K562 (cell line): ENCODE measurements around the gene CPSF4. TPM values are rescaled to one million over a fixed set of nuclear protein-coding genes. Genes with fewer than 3 reads are reported as not detected.

Source experiments
- BACH1 ChIP-seq: fragments of 200-800 bp; sonication (Bioruptor generic); IDR thresholded peaks from 2 replicates; pipeline ENCODE4 v1.6.1; 2016; ENCODE audit warnings: missing genetic modification characterization, missing compliant biosample characterization
- COPS2 ChIP-seq: fragments of 450-650 bp; conservative IDR thresholded peaks from 2 replicates; pipeline ENCODE4 v1.6.1; 2016; ENCODE audit warnings: mild to moderate bottlenecking, moderate library complexity
- CSDE1 ChIP-seq, 2 experiments: fragments of 450-650 bp; IDR thresholded peaks; 2 replicates each; pipeline ENCODE4 v1.6.1; 2016; ENCODE audit warnings: mild to moderate bottlenecking in 1 of 2
- KLF1 ChIP-seq: fragments of 450-650 bp; IDR thresholded peaks from 2 replicates; pipeline ENCODE4 v1.6.1; 2016; ENCODE audit warnings: missing genetic modification characterization, missing compliant biosample characterization
- KLF6 ChIP-seq: fragments of 250-450 bp; sonication (Bioruptor Pico); IDR thresholded peaks from 2 replicates; pipeline ENCODE4 v1.4.0; 2020; ENCODE audit warnings: mild to moderate bottlenecking, moderate library complexity, borderline replicate concordance
- PREB ChIP-seq: sonication (generic); formaldehyde crosslinking; IDR thresholded peaks from 2 replicates; pipeline ENCODE4 v1.8.1; 2023; ENCODE audit warnings: mild to moderate bottlenecking, missing genetic modification reagents
- TAF15 ChIP-seq: fragments of 200-400 bp; formaldehyde crosslinking; IDR thresholded peaks from 2 replicates; pipeline ENCODE4 v1.6.1; 2017; ENCODE audit warnings: mild to moderate bottlenecking, low read depth, low read length, moderate library complexity
- ZBTB40 ChIP-seq, 2 experiments: fragments of 450-650 bp in 1 of 2; sonication (generic) in 1 of 2; formaldehyde crosslinking in 1 of 2; IDR thresholded peaks; 2 replicates each; pipeline versions ENCODE4 v1.7.1 to v1.9.0; 2016 to 2022; ENCODE audit warnings: inconsistent platforms in 1 of 2, mild to moderate bottlenecking in 1 of 2, missing genetic modification reagents in 1 of 2
- ZNF217 ChIP-seq: sonication (generic); formaldehyde crosslinking; IDR thresholded peaks from 2 replicates; pipeline ENCODE4 v1.8.0; 2022; ENCODE audit warnings: mild to moderate bottlenecking, missing genetic modification reagents
- ZNF431 ChIP-seq: sonication (generic); formaldehyde crosslinking; IDR thresholded peaks from 2 replicates; pipeline ENCODE4 v1.8.0; 2022; ENCODE audit warnings: mild to moderate bottlenecking, missing genetic modification reagents
- ZNF639 ChIP-seq, 2 experiments: fragments of 200-800 bp in 1 of 2; sonication (Bioruptor generic) in 1 of 2; sonication (generic) in 1 of 2; formaldehyde crosslinking in 1 of 2; IDR thresholded peaks in 1 of 2; conservative IDR thresholded peaks in 1 of 2; 2 replicates each; pipeline versions ENCODE4 v1.5.0 to v1.6.1; 2016 to 2020; ENCODE audit warnings: missing compliant biosample characterization in 1 of 2, missing genetic modification characterization in 1 of 2, missing genetic modification reagents in 1 of 2
- polyA plus RNA-seq, 8 experiments: library from polyadenylated mRNA; depleted of rRNA in 4 of 8; stranded (reverse) in 5 of 8; unstranded in 3 of 8; fragments of >200 nt; fragmentation: Nextera tagmentation in 2 of 8; fragmentation: Illumina TruSeq in 1 of 8; extraction: Ambion mirVana in 2 of 8; extraction: Trizol in 1 of 8; gene quantifications; 2 replicates each; pipeline versions ENCODE4 v1.2.1 to v1.2.3, GENCODE V29; 2011 to 2014; ENCODE audit warnings: inconsistent platforms in 1 of 8, missing spikeins in 1 of 8
- total RNA-seq, 7 experiments: library from RNA; depleted of rRNA in 6 of 7; stranded (reverse); fragments of >200 nt in 6 of 7; fragmentation: Illumina TruSeq in 2 of 7; extraction: Trizol in 2 of 7; gene quantifications; 2 replicates each; pipeline versions ENCODE4 v1.2.1 to v1.2.3, GENCODE V29; 2011 to 2021; ENCODE audit warnings: low replicate concordance in 1 of 7

The CPSF4 gene
- total and polyA plus RNA-seq, 9 of the 15 experiments (the other 6 are each of a cell fraction or from before 2014, with no cell fraction given) = 16.9 to 118 (median 71.7) TPM

GRCh38 chr7:99408379-99409191, 30.2 kb upstream of the CPSF4 start, which contains the start of the genes BUD31 and PDAP1 (continued):
- TF ChIP-seq ZBTB40 (IDR thresholded peaks at IDR 0.05) (peak; percentile 98), ZBTB40 (CRISPR knock-in tag; IDR thresholded peaks at IDR 0.05) (no peak), TAF15 (peak; percentile 59; the same call in 1 of the 2 replicates), CSDE1 (IDR thresholded peaks at IDR 0.05) (0 out of 4 replicates have a peak, but pooled peaks of 1 of the 2 experiments have one; percentile 45), BACH1 (tag) (no peak), COPS2 (no peak), ZNF431 (no peak), PREB (peak; percentile 44), KLF6 (CRISPR knock-in tag) (peak; percentile 92), ZNF217 (CRISPR knock-in tag) (no peak), KLF1 (tag) (peak; percentile 92), ZNF639 (CRISPR knock-in tag; conservative IDR thresholded peaks at IDR 0.05 in 1 of 2, IDR thresholded peaks at IDR 0.05 in 1 of 2) (peak in 1 of 2 experiments; percentile 96; a peak in 2 of 4 replicates)
